ENCODE measurements around the gene SMPD3. TPM values are rescaled to one million over a fixed set of nuclear protein-coding genes. Genes with fewer than 3 reads are reported as not detected.

SMPD3 gene
- total and polyA plus RNA-seq, 2 of the 4 experiments (the other 2 are of a cell fraction) = not detected

DNA sequence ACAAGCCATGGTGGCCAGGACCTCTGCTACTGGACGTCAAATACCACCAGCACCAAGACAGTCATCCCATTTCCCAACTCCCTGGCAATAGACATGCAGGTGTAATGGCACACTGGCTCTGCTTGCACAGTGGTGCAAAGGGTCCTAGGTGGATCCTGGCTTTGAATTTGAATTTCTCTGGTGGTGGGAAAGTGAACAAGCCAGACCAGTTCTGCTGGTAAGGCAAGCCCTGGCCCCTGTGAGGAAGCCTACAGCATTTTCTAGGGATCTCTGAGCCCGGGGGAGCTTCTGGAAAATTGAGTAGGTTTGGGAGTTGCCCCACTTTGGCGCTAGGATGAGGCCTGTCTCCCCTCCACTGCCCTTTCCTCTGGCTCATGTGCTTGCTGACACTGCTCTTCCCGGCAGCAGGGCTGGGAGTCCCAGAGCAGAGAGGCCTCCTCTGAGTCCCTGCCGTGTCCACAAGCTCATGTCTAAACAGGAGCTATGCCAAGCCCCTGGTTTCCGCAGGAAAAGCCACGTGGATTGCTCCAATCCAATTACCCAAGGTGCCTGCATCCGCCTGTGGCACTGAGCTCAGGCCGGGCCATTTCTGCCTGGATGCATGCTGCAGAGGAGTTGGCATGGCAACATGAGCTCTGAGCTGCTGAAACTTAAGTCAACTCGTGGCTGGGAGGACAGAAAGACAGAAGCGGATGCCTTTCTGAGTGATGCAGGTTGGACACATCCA lies 70.5 kb downstream of the SMPD3 start:
- no peak for DNase-seq
- H2BK5ac ChIP-seq (ENCODE audit: low read depth, low read length, poor library complexity, severe bottlenecking) = no peak overlapping the region
- no peak overlapping the region for H2AK9ac ChIP-seq (replicated peaks; ENCODE audit: low read depth, low read length, poor library complexity)
- ChIA-PET POLR2A (ENCODE audit: unreplicated experiment) (no interaction called here), CTCF (interaction anchor here (1.3 kb wide), 1 partner anchor 143 kb away, joined by 3 read pairs; no protein-coding TSS in a partner anchor)
- no peak overlapping the region for H4K8ac ChIP-seq (ENCODE audit: low read depth in 2 of 2, low read length in 2 of 2)
- H3K36me3 ChIP-seq (ENCODE audit: control insufficient read depth, insufficient read depth, low read length) = no peaks in the 10 kb centered on the region
- H3K27ac ChIP-seq (ENCODE audit: insufficient read depth, low read length) = no peak overlapping the region
- H2AFZ ChIP-seq (replicated peaks; ENCODE audit: low read length, poor library complexity) = peak overlapping the region; percentile 21
- H4K20me1 ChIP-seq (ENCODE audit: insufficient read depth, low read length) = no peaks in the 10 kb centered on the region
- 0 out of 2 replicates have a peak, but pooled peaks have one; percentile 9 for ATAC-seq (ENCODE audit: low read depth)
- no peak overlapping the region for H3K14ac ChIP-seq (replicated peaks; ENCODE audit: low read depth, low read length)
- no peak overlapping the region for H3K23ac ChIP-seq (ENCODE audit: low read depth, low read length)
- 38% methylated on average over 6 of the region's 11 CpGs; no CpG with 5 or more reads in 1 of the 2 experiments for WGBS, 2 experiments (ENCODE audit: extremely low coverage in 2 of 2, insufficient read length in 1 of 2)
- no peak overlapping the region for H3K56ac ChIP-seq (ENCODE audit: extremely low read depth, insufficient read depth, low read length)
- no peak overlapping the region for H4K5ac ChIP-seq (ENCODE audit: low read depth, low read length)
- no peak overlapping the region for H2BK15ac ChIP-seq (ENCODE audit: low read depth, low read length)
- dilution Hi-C loops (cut with HindIII; ENCODE audit: low sequenced_read_pairs, unreplicated experiment) (no loop called here), in situ Hi-C loops (cut with MboI; ENCODE audit: low sequenced_read_pairs) (no loop called here), intact Hi-C loops (cut with micrococcal nuclease) (no loop called here)
- BruUV-seq (replicated peaks) = no TSS peak
- H3K4me1 ChIP-seq (ENCODE audit: control insufficient read depth, insufficient read depth, low read length) = no peaks in the 10 kb centered on the region
- H2BK120ac ChIP-seq (ENCODE audit: low read depth, low read length) = no peak overlapping the region
- no peak overlapping the region for H3K4ac ChIP-seq (ENCODE audit: low read depth, low read length)
- no peak overlapping the region for H2AK5ac ChIP-seq (ENCODE audit: low read depth, low read length)
- H3K27me3 ChIP-seq (ENCODE audit: control insufficient read depth, insufficient read depth, low read length) = peaks cover 59% of the 10 kb centered on the region
- H2BK20ac ChIP-seq (ENCODE audit: low read depth, low read length) = no peak overlapping the region
- no peaks in the 10 kb centered on the region for H3K9me3 ChIP-seq (ENCODE audit: control insufficient read depth, insufficient read depth, low read length)
- H3K4me3 ChIP-seq (ENCODE audit: insufficient read depth, low read depth, low read length) = no peak overlapping the region
- H3K18ac ChIP-seq (ENCODE audit: low read depth, low read length) = no peak overlapping the region
- no peaks in the 10 kb centered on the region for H3K9me1 ChIP-seq (ENCODE audit: insufficient read depth, low read length)
- H4K91ac ChIP-seq (ENCODE audit: insufficient read depth, low read depth, low read length) = no peak overlapping the region
- H3K79me1 ChIP-seq (ENCODE audit: low read depth in 1 of 2, low read length in 2 of 2) = no peaks in the 10 kb centered on the region
- TF ChIP-seq POLR2A (IDR thresholded peaks at IDR 0.05; ENCODE audit: low read depth, low read length) (no peak), SMC3 (IDR thresholded peaks at IDR 0.05; ENCODE audit: low read depth, low read length) (no peak), CEBPB (IDR thresholded peaks at IDR 0.05; ENCODE audit: low read depth, low read length) (no peak), BHLHE40 (IDR thresholded peaks at IDR 0.05; ENCODE audit: low read depth, low read length) (no peak), MAZ (IDR thresholded peaks at IDR 0.05; ENCODE audit: borderline replicate concordance, low read depth, low read length) (no peak), RCOR1 (IDR thresholded peaks at IDR 0.05; ENCODE audit: insufficient replicate concordance, low read length) (no peak), MAFK (IDR thresholded peaks at IDR 0.05; ENCODE audit: low read depth, low read length) (no peak), MXI1 (IDR thresholded peaks at IDR 0.05; ENCODE audit: borderline replicate concordance, low read depth, low read length) (no peak), CHD1 (IDR thresholded peaks at IDR 0.05; ENCODE audit: low read depth, low read length) (no peak), NFE2L2 (IDR thresholded peaks at IDR 0.05; ENCODE audit: low read depth, low read length) (no peak), RFX5 (IDR thresholded peaks at IDR 0.05; ENCODE audit: low read depth, low read length) (no peak)
- TF ChIP-seq, protein P1, sequence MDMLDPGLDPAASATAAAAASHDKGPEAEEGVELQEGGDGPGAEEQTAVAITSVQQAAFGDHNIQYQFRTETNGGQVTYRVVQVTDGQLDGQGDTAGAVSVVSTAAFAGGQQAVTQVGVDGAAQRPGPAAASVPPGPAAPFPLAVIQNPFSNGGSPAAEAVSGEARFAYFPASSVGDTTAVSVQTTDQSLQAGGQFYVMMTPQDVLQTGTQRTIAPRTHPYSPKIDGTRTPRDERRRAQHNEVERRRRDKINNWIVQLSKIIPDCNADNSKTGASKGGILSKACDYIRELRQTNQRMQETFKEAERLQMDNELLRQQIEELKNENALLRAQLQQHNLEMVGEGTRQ (IDR thresholded peaks at IDR 0.05; ENCODE audit: low read depth, low read length) = no peak
- TF ChIP-seq, protein P2, sequence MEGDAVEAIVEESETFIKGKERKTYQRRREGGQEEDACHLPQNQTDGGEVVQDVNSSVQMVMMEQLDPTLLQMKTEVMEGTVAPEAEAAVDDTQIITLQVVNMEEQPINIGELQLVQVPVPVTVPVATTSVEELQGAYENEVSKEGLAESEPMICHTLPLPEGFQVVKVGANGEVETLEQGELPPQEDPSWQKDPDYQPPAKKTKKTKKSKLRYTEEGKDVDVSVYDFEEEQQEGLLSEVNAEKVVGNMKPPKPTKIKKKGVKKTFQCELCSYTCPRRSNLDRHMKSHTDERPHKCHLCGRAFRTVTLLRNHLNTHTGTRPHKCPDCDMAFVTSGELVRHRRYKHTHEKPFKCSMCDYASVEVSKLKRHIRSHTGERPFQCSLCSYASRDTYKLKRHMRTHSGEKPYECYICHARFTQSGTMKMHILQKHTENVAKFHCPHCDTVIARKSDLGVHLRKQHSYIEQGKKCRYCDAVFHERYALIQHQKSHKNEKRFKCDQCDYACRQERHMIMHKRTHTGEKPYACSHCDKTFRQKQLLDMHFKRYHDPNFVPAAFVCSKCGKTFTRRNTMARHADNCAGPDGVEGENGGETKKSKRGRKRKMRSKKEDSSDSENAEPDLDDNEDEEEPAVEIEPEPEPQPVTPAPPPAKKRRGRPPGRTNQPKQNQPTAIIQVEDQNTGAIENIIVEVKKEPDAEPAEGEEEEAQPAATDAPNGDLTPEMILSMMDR (conservative IDR thresholded peaks at IDR 0.05; ENCODE audit: low read depth, low read length) = no peak
- H3K9ac ChIP-seq (ENCODE audit: low read depth, low read length) = no peak overlapping the region
- no peak overlapping the region for H3K4me2 ChIP-seq (ENCODE audit: low read depth, low read length)

Data from IMR-90 (cell line).